Measurements from ENCODE around the gene ENTPD5.

ENTPD5 gene

GRCh38 chr14:73958591-73958990, 60.5 kb downstream of the ENTPD5 start:
- H3K4me3 ChIP-seq (ENCODE audit: low read depth, low read length), result no peak overlapping the region
- TF ChIP-seq, protein P1, sequence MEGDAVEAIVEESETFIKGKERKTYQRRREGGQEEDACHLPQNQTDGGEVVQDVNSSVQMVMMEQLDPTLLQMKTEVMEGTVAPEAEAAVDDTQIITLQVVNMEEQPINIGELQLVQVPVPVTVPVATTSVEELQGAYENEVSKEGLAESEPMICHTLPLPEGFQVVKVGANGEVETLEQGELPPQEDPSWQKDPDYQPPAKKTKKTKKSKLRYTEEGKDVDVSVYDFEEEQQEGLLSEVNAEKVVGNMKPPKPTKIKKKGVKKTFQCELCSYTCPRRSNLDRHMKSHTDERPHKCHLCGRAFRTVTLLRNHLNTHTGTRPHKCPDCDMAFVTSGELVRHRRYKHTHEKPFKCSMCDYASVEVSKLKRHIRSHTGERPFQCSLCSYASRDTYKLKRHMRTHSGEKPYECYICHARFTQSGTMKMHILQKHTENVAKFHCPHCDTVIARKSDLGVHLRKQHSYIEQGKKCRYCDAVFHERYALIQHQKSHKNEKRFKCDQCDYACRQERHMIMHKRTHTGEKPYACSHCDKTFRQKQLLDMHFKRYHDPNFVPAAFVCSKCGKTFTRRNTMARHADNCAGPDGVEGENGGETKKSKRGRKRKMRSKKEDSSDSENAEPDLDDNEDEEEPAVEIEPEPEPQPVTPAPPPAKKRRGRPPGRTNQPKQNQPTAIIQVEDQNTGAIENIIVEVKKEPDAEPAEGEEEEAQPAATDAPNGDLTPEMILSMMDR (IDR thresholded peaks at IDR 0.05; ENCODE audit: borderline replicate concordance, insufficient read depth, low read depth, low read length), result no peak

DNA sequence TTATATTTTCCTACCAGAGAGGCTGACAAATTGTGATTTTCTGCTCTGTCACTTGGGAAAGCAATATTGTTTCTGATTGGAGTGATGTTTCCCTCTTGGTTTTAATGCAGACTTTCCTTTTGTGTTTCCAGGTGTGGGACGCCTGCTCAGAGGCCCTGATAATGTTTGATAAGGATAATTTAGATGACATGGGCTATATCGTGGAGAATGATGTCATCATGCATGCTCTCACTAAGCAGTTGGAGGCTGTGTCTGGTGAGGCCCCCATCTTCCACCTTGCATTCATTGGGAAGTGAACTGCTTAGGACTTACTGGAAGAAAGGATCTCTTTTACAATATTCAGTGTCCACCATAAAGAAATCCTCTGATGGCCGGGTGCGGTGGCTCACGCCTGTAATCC, 63.4 kb downstream of the ENTPD5 start:
- TF ChIP-seq, protein P1 (IDR thresholded peaks at IDR 0.05; ENCODE audit: borderline replicate concordance, insufficient read depth, low read depth, low read length), result no peak

GRCh38 chr14:73953731-73954130, 65.4 kb downstream of the ENTPD5 start:
- TF ChIP-seq, protein P1 (IDR thresholded peaks at IDR 0.05; ENCODE audit: borderline replicate concordance, insufficient read depth, low read depth, low read length), result no peak
- H3K4me3 ChIP-seq (ENCODE audit: low read depth, low read length), result no peak overlapping the region

More for the DNA sequence above, 63.4 kb downstream of the ENTPD5 start:
- H3K4me3 ChIP-seq (ENCODE audit: low read depth, low read length), result no peak overlapping the region

- TF ChIP-seq, protein P1 (IDR thresholded peaks at IDR 0.05; ENCODE audit: borderline replicate concordance, insufficient read depth, low read depth, low read length), result no peak
- peak within 1 kb of the TSS; percentile 94 for H3K4me3 ChIP-seq (ENCODE audit: low read depth, low read length)
Measured at GRCh38 chr14:73949752-73950734, 69.0 kb downstream of the ENTPD5 start, which contains the start of the genes COQ6 and FAM161B. Gene COQ6, plus strand, starts transcription at chr14:73950302. Its CDS starts 31 bp downstream, at chr14:73950333. Gene FAM161B, minus strand, starts transcription at chr14:73950094. Its CDS starts 68 bp downstream, at chr14:73950026.

DNA sequence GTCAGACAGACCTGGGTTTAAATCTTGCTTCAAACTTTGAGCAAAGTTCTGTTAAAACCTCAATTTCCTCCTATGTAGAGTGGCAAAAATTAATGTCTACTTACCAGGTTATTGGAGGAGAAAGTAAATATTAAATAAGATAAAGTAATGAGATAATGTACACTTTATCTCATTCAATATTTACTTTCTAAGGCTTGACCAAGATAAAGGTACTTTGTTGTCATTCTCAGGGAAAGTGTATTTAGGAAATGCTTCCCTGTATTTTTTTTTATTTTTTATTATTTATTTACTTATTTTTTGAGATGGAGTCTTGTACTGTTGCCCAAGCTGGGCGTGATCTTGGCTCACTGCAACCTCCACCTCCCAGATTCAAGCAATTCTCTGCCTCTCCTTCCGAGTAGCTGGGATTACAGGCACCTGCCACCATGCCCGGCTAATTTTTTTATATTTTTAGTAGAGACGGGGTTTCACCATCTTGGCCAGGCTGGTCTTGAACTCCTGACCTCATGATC, 73.9 kb downstream of the ENTPD5 start:
- no peak overlapping the region for H3K4me3 ChIP-seq (ENCODE audit: low read depth, low read length)

DNA sequence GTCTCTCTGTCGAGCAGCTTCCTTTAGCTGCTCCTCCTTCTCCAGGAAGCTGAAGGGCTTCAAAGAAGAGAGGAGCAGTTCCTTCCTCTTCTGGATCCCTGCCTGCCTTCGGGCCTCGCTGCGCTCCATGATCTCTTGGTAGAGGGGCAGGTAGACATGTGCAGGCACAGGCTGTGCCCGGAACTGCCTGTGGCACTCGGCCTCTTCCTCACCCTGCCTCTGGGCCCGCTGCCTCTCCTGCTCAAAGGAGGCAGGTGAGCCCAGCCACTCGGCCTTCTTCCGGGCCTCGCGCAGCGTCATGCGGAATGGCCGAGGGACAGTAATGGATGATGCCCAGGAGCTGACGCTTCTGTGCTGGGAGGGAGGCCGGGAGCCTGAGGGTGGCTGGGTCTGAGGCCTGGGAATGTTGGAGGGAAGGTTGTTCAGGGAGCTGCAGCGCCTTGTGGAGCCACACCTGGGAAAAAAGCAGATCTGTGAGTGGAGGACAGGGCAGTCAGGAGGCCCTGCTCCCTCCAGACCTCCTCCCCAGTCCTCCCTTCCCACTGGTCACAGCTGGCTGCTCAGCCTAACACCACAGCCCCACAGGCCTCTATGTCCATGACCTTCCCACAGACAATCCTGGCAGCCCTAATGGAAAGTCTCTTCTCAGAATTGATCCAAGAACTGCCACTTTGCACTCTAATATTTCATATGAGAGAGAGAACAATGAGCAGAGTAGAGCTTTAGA, 74.5 kb downstream of the ENTPD5 start:
- TF ChIP-seq, protein P1 (IDR thresholded peaks at IDR 0.05; ENCODE audit: borderline replicate concordance, insufficient read depth, low read depth, low read length), result no peak
- no peak overlapping the region for H3K4me3 ChIP-seq (ENCODE audit: low read depth, low read length)

More for the DNA sequence above, 73.9 kb downstream of the ENTPD5 start:
- TF ChIP-seq, protein P1 (IDR thresholded peaks at IDR 0.05; ENCODE audit: borderline replicate concordance, insufficient read depth, low read depth, low read length), result no peak

Measured in GM12875 (cell line).